ENCODE data around the gene RBBP5. TPM values are rescaled to one million over a fixed set of nuclear protein-coding genes. Genes with fewer than 3 reads are reported as not detected.

The RBBP5 gene
- polyA plus RNA-seq, 1 experiment: 16.0 TPM

DNA sequence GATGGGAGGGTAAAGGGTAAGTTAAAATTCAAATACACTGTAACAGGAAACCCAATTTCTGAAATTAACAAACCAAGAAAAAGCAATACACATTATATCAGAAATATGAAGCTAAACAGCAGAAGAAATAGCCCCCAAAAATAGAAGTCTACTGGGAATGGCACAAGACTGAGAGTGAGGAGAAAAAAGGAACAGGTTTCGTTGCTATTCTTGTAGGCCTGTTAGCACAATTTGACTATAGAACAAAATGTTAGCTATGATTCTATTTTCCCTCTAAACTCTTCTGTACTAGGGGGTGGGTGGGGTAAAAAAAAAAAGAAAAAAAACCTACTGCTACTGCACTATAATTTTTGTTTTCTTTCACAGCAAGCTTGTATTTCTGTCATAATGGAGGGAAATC lies 12.5 kb downstream of the RBBP5 start:
- Histone ChIP-seq H3K27ac (ENCODE audit: low read depth, low read length) (no peak overlapping the region), H3K4me3 (ENCODE audit: low read depth, low read length) (no peak overlapping the region), H3K9me3 (ENCODE audit: control insufficient read depth, insufficient read depth, low read length) (no peaks in the 10 kb centered on the region), H3K27me3 (ENCODE audit: control insufficient read depth, insufficient read depth, low read length) (no peaks in the 10 kb centered on the region)
- POLR2A ChIA-PET: no interaction called here
- TF ChIP-seq, protein P1, sequence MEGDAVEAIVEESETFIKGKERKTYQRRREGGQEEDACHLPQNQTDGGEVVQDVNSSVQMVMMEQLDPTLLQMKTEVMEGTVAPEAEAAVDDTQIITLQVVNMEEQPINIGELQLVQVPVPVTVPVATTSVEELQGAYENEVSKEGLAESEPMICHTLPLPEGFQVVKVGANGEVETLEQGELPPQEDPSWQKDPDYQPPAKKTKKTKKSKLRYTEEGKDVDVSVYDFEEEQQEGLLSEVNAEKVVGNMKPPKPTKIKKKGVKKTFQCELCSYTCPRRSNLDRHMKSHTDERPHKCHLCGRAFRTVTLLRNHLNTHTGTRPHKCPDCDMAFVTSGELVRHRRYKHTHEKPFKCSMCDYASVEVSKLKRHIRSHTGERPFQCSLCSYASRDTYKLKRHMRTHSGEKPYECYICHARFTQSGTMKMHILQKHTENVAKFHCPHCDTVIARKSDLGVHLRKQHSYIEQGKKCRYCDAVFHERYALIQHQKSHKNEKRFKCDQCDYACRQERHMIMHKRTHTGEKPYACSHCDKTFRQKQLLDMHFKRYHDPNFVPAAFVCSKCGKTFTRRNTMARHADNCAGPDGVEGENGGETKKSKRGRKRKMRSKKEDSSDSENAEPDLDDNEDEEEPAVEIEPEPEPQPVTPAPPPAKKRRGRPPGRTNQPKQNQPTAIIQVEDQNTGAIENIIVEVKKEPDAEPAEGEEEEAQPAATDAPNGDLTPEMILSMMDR (IDR thresholded peaks at IDR 0.05; ENCODE audit: low read depth, low read length): no peak
- DNase-seq (ENCODE audit: low read depth, low spot score): no peak
- CTCF ChIA-PET: interaction anchor here (0.7 to 2.8 kb wide), 7 partner anchors 32 to 302 kb away, joined by 3 to 10 read pairs (median 4); no protein-coding TSS in a partner anchor

DNA sequence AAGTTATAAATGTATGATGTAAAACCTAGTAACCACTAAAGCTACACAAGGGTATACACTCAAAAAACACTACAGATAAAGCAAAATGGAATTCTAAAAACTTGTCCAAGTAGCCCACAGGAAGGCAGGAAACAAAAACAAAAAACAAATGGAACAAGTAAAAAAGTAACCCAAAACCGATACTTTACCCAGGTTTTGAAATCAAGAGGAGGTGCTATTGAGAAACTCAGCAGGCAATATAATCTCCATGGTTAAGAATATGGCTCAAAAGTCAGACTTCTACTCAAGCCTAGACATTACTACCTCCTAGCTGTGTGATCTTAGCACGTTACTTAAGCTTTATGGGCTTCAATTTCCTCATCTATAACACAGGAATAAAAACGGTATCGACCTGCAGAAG lies 13.3 kb downstream of the RBBP5 start:
- POLR2A ChIA-PET: no interaction called here
- no peak for DNase-seq (ENCODE audit: low read depth, low spot score)

DNA sequence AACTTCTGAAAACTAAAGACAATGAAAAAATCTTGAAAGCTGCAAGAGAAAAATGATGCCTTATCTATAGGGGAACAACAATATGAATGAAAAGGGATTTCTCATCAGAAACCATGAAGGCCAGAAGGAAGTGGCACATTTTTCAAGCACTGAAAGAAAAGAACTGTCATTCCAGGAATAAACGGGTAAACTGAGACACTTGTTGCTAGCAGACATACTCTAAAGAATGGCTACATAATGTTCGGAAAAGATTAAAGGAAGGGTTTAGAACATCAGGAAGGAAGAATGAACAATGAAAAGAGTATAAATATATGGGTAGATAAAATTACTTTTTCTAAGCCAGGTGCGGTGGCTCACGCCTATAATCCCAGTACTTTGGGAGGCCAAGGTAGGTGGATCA lies 14.5 kb downstream of the RBBP5 start:
- TF ChIP-seq, protein P1 (IDR thresholded peaks at IDR 0.05; ENCODE audit: low read depth, low read length): no peak
- ChIA-PET CTCF (interaction anchor here (0.7 kb wide), 1 partner anchor 153 kb away, joined by 8 read pairs; no protein-coding TSS in a partner anchor), POLR2A (interaction anchor here (0.7 kb wide), 1 partner anchor 151 kb away, joined by 11 read pairs; no protein-coding TSS in a partner anchor)
- H3K9me3 ChIP-seq (ENCODE audit: control insufficient read depth, insufficient read depth, low read length): no peaks in the 10 kb centered on the region
- no peak overlapping the region for H3K27ac ChIP-seq (ENCODE audit: low read depth, low read length)
- no peak overlapping the region for H3K4me3 ChIP-seq (ENCODE audit: low read depth, low read length)
- H3K27me3 ChIP-seq (ENCODE audit: control insufficient read depth, insufficient read depth, low read length): no peaks in the 10 kb centered on the region
- DNase-seq (ENCODE audit: low read depth, low spot score): no peak

More for the DNA sequence above, 13.3 kb downstream of the RBBP5 start:
- CTCF ChIA-PET: interaction anchor here (0.7 to 2.8 kb wide), 6 partner anchors 14 to 301 kb away, joined by 3 to 10 read pairs (median 4); no protein-coding TSS in a partner anchor
- TF ChIP-seq, protein P1 (IDR thresholded peaks at IDR 0.05; ENCODE audit: low read depth, low read length): no peak
- no peaks in the 10 kb centered on the region for H3K27me3 ChIP-seq (ENCODE audit: control insufficient read depth, insufficient read depth, low read length)
- H3K9me3 ChIP-seq (ENCODE audit: control insufficient read depth, insufficient read depth, low read length): no peaks in the 10 kb centered on the region
- H3K4me3 ChIP-seq (ENCODE audit: low read depth, low read length): no peak overlapping the region
- no peak overlapping the region for H3K27ac ChIP-seq (ENCODE audit: low read depth, low read length)

DNA sequence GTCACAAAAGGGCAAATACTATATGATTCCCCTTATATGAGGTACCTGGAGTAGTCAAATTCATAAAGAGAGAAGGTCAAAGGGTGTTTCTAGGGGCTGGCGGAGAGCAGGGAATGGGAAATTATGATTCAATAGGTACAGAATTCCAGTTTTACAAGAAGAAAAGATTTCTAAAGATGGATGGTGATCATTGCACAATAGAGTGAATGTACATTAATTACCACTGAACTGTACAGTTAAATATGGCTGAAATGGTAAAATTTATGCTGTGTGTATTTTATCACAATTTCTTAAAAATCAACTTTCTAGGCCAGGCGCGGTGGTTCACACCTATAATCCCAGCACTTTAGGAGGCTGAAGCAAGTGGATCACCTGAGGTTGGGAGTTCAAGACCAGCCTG lies 19.4 kb downstream of the RBBP5 start:
- POLR2A ChIA-PET: interaction anchor here (0.7 kb wide), 1 partner anchor 13 kb away, joined by 5 read pairs; no protein-coding TSS in a partner anchor
- Histone ChIP-seq H3K27ac (ENCODE audit: low read depth, low read length) (no peak overlapping the region), H3K27me3 (ENCODE audit: control insufficient read depth, insufficient read depth, low read length) (no peaks in the 10 kb centered on the region), H3K9me3 (ENCODE audit: control insufficient read depth, insufficient read depth, low read length) (no peaks in the 10 kb centered on the region), H3K4me3 (ENCODE audit: low read depth, low read length) (no peak overlapping the region)
- CTCF ChIA-PET: interaction anchor here (0.7 kb wide), 1 partner anchor 20 kb away, joined by 4 read pairs; no protein-coding TSS in a partner anchor
- TF ChIP-seq, protein P1 (IDR thresholded peaks at IDR 0.05; ENCODE audit: low read depth, low read length): no peak
- DNase-seq (ENCODE audit: low read depth, low spot score): no peak

DNA sequence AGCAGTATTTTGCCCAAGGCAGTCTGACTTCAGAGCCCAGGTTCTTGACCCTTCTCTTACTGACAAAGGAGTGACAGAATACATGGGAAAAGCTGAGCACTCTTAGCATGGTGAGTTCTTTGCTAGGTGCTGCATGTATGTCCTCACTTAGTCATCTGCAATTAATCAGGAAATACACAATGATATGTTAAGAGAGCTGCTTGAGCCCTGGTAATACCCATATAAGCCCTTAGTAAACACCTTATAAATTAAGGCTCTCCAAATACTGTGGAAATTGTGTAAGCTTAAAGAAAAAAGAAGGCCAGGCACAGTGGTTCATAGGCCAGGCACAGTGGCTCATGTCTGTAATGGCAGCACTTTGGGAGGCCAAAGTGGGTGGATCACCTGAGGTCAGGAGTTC lies 23.5 kb downstream of the RBBP5 start:
- TF ChIP-seq, protein P1 (IDR thresholded peaks at IDR 0.05; ENCODE audit: low read depth, low read length): no peak
- ChIA-PET CTCF (interaction anchor here (1.0 kb wide), 1 partner anchor 44 kb away, joined by 3 read pairs; no protein-coding TSS in a partner anchor), POLR2A (no interaction called here)
- Histone ChIP-seq H3K27ac (ENCODE audit: low read depth, low read length) (no peak overlapping the region), H3K9me3 (ENCODE audit: control insufficient read depth, insufficient read depth, low read length) (no peaks in the 10 kb centered on the region), H3K27me3 (ENCODE audit: control insufficient read depth, insufficient read depth, low read length) (no peaks in the 10 kb centered on the region), H3K4me3 (ENCODE audit: low read depth, low read length) (no peak overlapping the region)
- DNase-seq (ENCODE audit: low read depth, low spot score): no peak
